HepG2 (cell line): ENCODE data around the gene RMI2. TPM values are rescaled to one million over a fixed set of nuclear protein-coding genes. Genes with fewer than 3 reads are reported as not detected.
A peak's percentile ranks its signal among the peaks of the same experiment; 100 is the strongest.

Experiments
- GRHL1 ChIP-seq: sonication (generic); formaldehyde crosslinking; conservative IDR thresholded peaks from 2 replicates; pipeline ENCODE4 v1.8.0; 2022; ENCODE audit warnings: missing genetic modification reagents
- GTF2F1 ChIP-seq: fragments of 150-350 bp; IDR thresholded peaks from 2 replicates; pipeline ENCODE4 v1.6.1; 2014; ENCODE audit warnings: low read length
- HNRNPL ChIP-seq: fragments of 200-400 bp; formaldehyde crosslinking; IDR thresholded peaks from 2 replicates; pipeline ENCODE4 v1.6.1; 2017; ENCODE audit warnings: mild to moderate bottlenecking, low read depth, low read length
- KDM6A ChIP-seq: IDR thresholded peaks from 2 replicates; pipeline ENCODE4 v1.6.1; 2016; ENCODE audit warnings: low read depth
- KLF13 ChIP-seq: sonication (generic); formaldehyde crosslinking; IDR thresholded peaks from 2 replicates; pipeline ENCODE4 v1.4.0; 2020; ENCODE audit warnings: mild to moderate bottlenecking, missing genetic modification reagents
- SRSF4 ChIP-seq: fragments of 200-400 bp; formaldehyde crosslinking; IDR thresholded peaks from one replicate; pipeline ENCODE4 v1.6.1; 2018; ENCODE audit warnings: mild to moderate bottlenecking, low read depth, low read length, moderate library complexity; ENCODE audit not compliant: poor library complexity, severe bottlenecking
- TBP ChIP-seq: sonication (generic); formaldehyde crosslinking; IDR thresholded peaks from 2 replicates; pipeline ENCODE4 v1.5.0; 2020; ENCODE audit warnings: missing genetic modification reagents
- TSC22D2 ChIP-seq: sonication (generic); formaldehyde crosslinking; IDR thresholded peaks from 2 replicates; pipeline ENCODE4 v1.5.1; 2020; ENCODE audit warnings: missing genetic modification reagents, mild to moderate bottlenecking, borderline replicate concordance
- ZNF142 ChIP-seq: sonication (generic); formaldehyde crosslinking; IDR thresholded peaks from 2 replicates; pipeline ENCODE4 v1.4.0; 2020; ENCODE audit warnings: missing genetic modification reagents
- ZNF431 ChIP-seq: sonication (generic); formaldehyde crosslinking; IDR thresholded peaks from 2 replicates; pipeline ENCODE4 v1.9.0; 2022; ENCODE audit warnings: missing genetic modification reagents, low read depth, mild to moderate bottlenecking, borderline replicate concordance
- ZNF460 ChIP-seq: sonication (generic); formaldehyde crosslinking; IDR thresholded peaks from 2 replicates; pipeline ENCODE4 v1.5.1; 2020; ENCODE audit warnings: missing genetic modification reagents, mild to moderate bottlenecking, borderline replicate concordance
- ZNF780A ChIP-seq: sonication (generic); formaldehyde crosslinking; IDR thresholded peaks from 2 replicates; pipeline ENCODE4 v1.8.0; 2022; ENCODE audit warnings: mild to moderate bottlenecking, missing genetic modification reagents, moderate library complexity
- ZNF792 ChIP-seq: IDR thresholded peaks from 2 replicates; pipeline ENCODE4 v1.6.1; 2016
- ZNF850 ChIP-seq: sonication (generic); formaldehyde crosslinking; conservative IDR thresholded peaks from 2 replicates; pipeline ENCODE4 v1.9.0; 2021; ENCODE audit warnings: mild to moderate bottlenecking, missing genetic modification reagents
- polyA plus RNA-seq, 8 experiments: library from polyadenylated mRNA; depleted of rRNA in 3 of 8; stranded (reverse) in 7 of 8; unstranded in 1 of 8; fragments of >200 nt; fragmentation: Illumina TruSeq in 4 of 8; extraction: Trizol in 4 of 8; gene quantifications; 2 replicates each; pipeline versions ENCODE4 v1.2.1 to v1.2.3, GENCODE V29; 2011 to 2016; ENCODE audit warnings: low read depth in 4 of 8, missing spikeins in 1 of 8, mixed read lengths in 1 of 8; ENCODE audit not compliant: insufficient read depth in 1 of 8
- total RNA-seq, 5 experiments: library from RNA; depleted of rRNA; stranded (reverse); fragments of >200 nt; fragmentation: Illumina TruSeq; extraction: Trizol; gene quantifications; 2 replicates each; pipeline ENCODE4 v1.2.3, GENCODE V29; 2016; ENCODE audit warnings: low read depth in 1 of 5
- TF ChIP-seq, protein P1 (sequence below): sonication (generic); formaldehyde crosslinking; IDR thresholded peaks from 2 replicates; pipeline ENCODE4 v1.4.0; 2020; ENCODE audit warnings: missing genetic modification reagents, borderline replicate concordance
- TF ChIP-seq, protein P2 (sequence below): sonication (generic); formaldehyde crosslinking; IDR thresholded peaks from 2 replicates; pipeline ENCODE4 v1.4.0; 2020; ENCODE audit warnings: mild to moderate bottlenecking, missing genetic modification reagents

Gene RMI2
- total and polyA plus RNA-seq, 2 of the 13 experiments (the other 11 are each of a cell fraction or from before 2014, with no cell fraction given) = 24.5 to 55.7 TPM

GRCh38 chr16:11384956-11385586 is 39.8 kb downstream of the RMI2 start (continued):
- TF ChIP-seq ZNF142 (CRISPR knock-in tag) = no peak
- TF ChIP-seq KDM6A (CRISPR knock-in tag) = no peak
- no peak for TF ChIP-seq GRHL1 (CRISPR knock-in tag)
- no peak for TF ChIP-seq ZNF792 (CRISPR knock-in tag)
- TF ChIP-seq HNRNPL = no peak
- TF ChIP-seq, protein P1, sequence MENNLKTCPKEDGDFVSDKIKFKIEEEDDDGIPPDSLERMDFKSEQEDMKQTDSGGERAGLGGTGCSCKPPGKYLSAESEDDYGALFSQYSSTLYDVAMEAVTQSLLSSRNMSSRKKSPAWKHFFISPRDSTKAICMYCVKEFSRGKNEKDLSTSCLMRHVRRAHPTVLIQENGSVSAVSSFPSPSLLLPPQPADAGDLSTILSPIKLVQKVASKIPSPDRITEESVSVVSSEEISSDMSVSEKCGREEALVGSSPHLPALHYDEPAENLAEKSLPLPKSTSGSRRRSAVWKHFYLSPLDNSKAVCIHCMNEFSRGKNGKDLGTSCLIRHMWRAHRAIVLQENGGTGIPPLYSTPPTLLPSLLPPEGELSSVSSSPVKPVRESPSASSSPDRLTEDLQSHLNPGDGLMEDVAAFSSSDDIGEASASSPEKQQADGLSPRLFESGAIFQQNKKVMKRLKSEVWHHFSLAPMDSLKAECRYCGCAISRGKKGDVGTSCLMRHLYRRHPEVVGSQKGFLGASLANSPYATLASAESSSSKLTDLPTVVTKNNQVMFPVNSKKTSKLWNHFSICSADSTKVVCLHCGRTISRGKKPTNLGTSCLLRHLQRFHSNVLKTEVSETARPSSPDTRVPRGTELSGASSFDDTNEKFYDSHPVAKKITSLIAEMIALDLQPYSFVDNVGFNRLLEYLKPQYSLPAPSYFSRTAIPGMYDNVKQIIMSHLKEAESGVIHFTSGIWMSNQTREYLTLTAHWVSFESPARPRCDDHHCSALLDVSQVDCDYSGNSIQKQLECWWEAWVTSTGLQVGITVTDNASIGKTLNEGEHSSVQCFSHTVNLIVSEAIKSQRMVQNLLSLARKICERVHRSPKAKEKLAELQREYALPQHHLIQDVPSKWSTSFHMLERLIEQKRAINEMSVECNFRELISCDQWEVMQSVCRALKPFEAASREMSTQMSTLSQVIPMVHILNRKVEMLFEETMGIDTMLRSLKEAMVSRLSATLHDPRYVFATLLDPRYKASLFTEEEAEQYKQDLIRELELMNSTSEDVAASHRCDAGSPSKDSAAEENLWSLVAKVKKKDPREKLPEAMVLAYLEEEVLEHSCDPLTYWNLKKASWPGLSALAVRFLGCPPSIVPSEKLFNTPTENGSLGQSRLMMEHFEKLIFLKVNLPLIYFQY (CRISPR knock-in tag) = no peak
- TF ChIP-seq SRSF4 = no peak
- TF ChIP-seq GTF2F1 = no peak
- TF ChIP-seq ZNF431 (CRISPR knock-in tag) = no peak
- no peak for TF ChIP-seq TBP (CRISPR knock-in tag)
- no peak for TF ChIP-seq ZNF460 (CRISPR knock-in tag)
- no peak for TF ChIP-seq ZNF850 (CRISPR knock-in tag)
- TF ChIP-seq, protein P2, sequence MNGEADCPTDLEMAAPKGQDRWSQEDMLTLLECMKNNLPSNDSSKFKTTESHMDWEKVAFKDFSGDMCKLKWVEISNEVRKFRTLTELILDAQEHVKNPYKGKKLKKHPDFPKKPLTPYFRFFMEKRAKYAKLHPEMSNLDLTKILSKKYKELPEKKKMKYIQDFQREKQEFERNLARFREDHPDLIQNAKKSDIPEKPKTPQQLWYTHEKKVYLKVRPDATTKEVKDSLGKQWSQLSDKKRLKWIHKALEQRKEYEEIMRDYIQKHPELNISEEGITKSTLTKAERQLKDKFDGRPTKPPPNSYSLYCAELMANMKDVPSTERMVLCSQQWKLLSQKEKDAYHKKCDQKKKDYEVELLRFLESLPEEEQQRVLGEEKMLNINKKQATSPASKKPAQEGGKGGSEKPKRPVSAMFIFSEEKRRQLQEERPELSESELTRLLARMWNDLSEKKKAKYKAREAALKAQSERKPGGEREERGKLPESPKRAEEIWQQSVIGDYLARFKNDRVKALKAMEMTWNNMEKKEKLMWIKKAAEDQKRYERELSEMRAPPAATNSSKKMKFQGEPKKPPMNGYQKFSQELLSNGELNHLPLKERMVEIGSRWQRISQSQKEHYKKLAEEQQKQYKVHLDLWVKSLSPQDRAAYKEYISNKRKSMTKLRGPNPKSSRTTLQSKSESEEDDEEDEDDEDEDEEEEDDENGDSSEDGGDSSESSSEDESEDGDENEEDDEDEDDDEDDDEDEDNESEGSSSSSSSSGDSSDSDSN = 0 out of 2 replicates have a peak, but pooled peaks have one; percentile 35
- no peak for TF ChIP-seq TSC22D2 (CRISPR knock-in tag)
- TF ChIP-seq ZNF780A = no peak
- TF ChIP-seq KLF13 (CRISPR knock-in tag) = no peak
